Thyroid gland (tissue), 4 donors: ENCODE results near the gene ZNF22.

Experiments
- POLR2A ChIP-seq, 2 donors: fragments of 450-650 bp; IDR thresholded peaks; one replicate each; pipeline ENCODE4 v1.6.1; 2017; ENCODE audit warnings: antibody characterized with exemption in 2 of 2, mild to moderate bottlenecking in 2 of 2, moderate library complexity in 1 of 2
- TF ChIP-seq, protein P1 (sequence below), 6 experiments: fragments of 200-600 bp in 3 of 6; fragments of 450-650 bp in 3 of 6; sonication (generic) in 3 of 6; IDR thresholded peaks; one replicate each; pipeline ENCODE4 v1.5.1; 2016 to 2019; ENCODE audit warnings: antibody characterized with exemption in 6 of 6, mild to moderate bottlenecking in 2 of 6, inconsistent platforms in 1 of 6, moderate library complexity in 1 of 6

DNA sequence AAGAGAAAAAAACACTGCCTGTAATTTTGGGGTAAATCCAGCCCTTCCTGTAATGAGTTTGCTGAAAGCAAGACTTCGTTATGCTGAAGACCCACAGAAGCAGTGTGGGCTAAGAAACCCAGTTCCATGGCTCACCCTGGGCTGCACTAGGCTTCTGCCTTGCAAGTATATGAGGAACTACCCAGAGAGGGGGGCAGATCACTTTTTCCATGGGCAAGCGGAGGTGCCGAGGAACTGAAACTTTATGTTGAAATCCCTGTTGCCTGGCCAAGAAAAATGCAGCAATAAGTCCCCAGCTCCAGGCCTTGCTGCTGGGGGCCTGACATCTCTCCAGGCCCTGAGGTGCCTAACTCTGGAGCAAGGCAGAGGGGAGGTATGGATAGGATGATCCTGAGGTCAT lies 32.6 kb upstream of the ZNF22 start:
- TF ChIP-seq, protein P1, sequence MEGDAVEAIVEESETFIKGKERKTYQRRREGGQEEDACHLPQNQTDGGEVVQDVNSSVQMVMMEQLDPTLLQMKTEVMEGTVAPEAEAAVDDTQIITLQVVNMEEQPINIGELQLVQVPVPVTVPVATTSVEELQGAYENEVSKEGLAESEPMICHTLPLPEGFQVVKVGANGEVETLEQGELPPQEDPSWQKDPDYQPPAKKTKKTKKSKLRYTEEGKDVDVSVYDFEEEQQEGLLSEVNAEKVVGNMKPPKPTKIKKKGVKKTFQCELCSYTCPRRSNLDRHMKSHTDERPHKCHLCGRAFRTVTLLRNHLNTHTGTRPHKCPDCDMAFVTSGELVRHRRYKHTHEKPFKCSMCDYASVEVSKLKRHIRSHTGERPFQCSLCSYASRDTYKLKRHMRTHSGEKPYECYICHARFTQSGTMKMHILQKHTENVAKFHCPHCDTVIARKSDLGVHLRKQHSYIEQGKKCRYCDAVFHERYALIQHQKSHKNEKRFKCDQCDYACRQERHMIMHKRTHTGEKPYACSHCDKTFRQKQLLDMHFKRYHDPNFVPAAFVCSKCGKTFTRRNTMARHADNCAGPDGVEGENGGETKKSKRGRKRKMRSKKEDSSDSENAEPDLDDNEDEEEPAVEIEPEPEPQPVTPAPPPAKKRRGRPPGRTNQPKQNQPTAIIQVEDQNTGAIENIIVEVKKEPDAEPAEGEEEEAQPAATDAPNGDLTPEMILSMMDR (IDR thresholded peaks at IDR 0.05): no peak
- no peak for TF ChIP-seq POLR2A (IDR thresholded peaks at IDR 0.05)
